ENCODE measurements around the gene TBX2.

TBX2 gene

DNA sequence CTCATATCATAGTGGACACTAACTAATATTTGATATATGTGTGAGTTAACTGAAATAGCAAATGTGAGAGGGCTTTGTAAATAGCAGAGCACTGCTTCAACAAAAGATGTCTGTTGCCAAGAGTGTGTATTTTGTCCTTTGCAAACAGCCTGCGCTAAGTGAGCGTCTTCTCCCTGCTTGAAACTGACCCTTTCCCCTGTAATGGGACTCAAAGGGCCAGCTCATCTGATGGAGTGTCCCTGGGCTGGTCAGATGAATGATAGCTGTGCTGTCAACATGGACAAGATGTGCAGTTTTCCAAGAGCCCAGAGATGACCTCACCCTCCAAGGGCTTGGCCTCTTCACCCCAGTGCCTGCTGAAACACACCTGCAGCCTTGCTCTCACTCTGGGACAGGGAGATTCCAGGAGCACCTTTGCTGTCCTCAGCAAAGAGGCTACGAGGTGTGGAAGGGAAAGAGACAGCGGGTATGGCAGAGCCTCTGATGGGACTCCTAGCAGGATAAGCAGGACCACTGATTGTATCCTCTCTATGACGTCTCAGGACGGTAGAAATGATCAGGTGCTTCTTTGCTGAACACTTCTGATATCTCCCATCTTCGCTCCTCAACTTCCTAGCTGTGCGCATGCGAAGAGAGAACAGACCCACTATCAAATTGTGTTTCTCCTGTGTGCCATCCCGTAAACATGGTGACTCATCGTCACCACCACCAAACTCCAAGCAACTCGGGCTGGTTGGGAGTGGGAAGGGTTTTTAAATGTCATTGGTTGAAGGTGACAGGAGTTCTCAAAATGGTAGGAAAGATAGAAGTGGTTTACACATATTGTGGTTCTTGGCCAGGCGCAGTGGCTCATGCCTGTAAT lies 35.8 kb upstream of the TBX2 start:
- Histone ChIP-seq H3K4me3 (ENCODE audit: low read depth, low read length) (no peak overlapping the region), H3K27ac (ENCODE audit: low read depth, low read length) (no peak overlapping the region), H3K14ac (ENCODE audit: low read length) (no peak overlapping the region), H3K27me3 (ENCODE audit: insufficient read depth, low read length) (no peaks in the 10 kb centered on the region), H3K79me2 (ENCODE audit: control insufficient read depth, insufficient read depth, low read length, poor library complexity) (no peaks in the 10 kb centered on the region), H3K79me1 (ENCODE audit: low read length) (no peaks in the 10 kb centered on the region), H4K12ac (ENCODE audit: low read depth, low read length) (no peak overlapping the region), H2BK120ac (ENCODE audit: insufficient read depth, low read length, poor library complexity) (no peak overlapping the region), H3K4ac (ENCODE audit: low read depth, low read length) (no peak overlapping the region), H4K8ac (ENCODE audit: low read depth, low read length) (no peak overlapping the region), H3K23ac (ENCODE audit: low read length) (no peak overlapping the region), H3K9me3 (ENCODE audit: insufficient read depth, low read depth, low read length) (peaks cover 2% of the 10 kb centered on the region), H3K18ac (ENCODE audit: low read length) (no peak overlapping the region), H3K4me2 (ENCODE audit: low read length) (no peak overlapping the region), H3K9ac (ENCODE audit: low read length) (no peak overlapping the region), H2AFZ (ENCODE audit: insufficient read depth, low read length, poor library complexity) (no peak overlapping the region), H2BK12ac (ENCODE audit: low read length) (no peak overlapping the region), H3K4me1 (ENCODE audit: control insufficient read depth in 1 of 2, insufficient read depth in 2 of 2, low read length in 2 of 2) (peaks cover 0 to 6% of the 10 kb centered on the region in 2 experiments), H2AK5ac (ENCODE audit: low read length) (no peak overlapping the region), H4K91ac (ENCODE audit: low read depth, low read length) (no peak overlapping the region), H2BK5ac (ENCODE audit: low read depth, low read length, poor library complexity) (no peak overlapping the region), H3K36me3 (ENCODE audit: control insufficient read depth in 1 of 2, insufficient read depth in 2 of 2, low read length in 2 of 2) (no peaks in the 10 kb centered on the region)
- whole genome bisulfite sequencing (ENCODE audit: extremely low coverage, insufficient coverage, insufficient read length), result no CpG with 5 or more reads among the region's 13 CpGs
- no peak for DNase-seq

GRCh38 chr17:61364463-61364846 lies 35.2 kb upstream of the TBX2 start:
- Histone ChIP-seq H3K27ac (ENCODE audit: low read depth, low read length) (no peak overlapping the region), H2AK5ac (ENCODE audit: low read length) (no peak overlapping the region), H3K4me2 (ENCODE audit: low read length) (no peak overlapping the region), H3K23ac (ENCODE audit: low read length) (no peak overlapping the region), H3K36me3 (ENCODE audit: control insufficient read depth in 1 of 2, insufficient read depth in 2 of 2, low read length in 2 of 2) (no peaks in the 10 kb centered on the region), H3K9ac (ENCODE audit: low read length) (no peak overlapping the region), H3K9me3 (ENCODE audit: insufficient read depth, low read depth, low read length) (peaks cover 2% of the 10 kb centered on the region), H2BK120ac (ENCODE audit: insufficient read depth, low read length, poor library complexity) (no peak overlapping the region), H2BK5ac (ENCODE audit: low read depth, low read length, poor library complexity) (no peak overlapping the region), H2AFZ (ENCODE audit: insufficient read depth, low read length, poor library complexity) (no peak overlapping the region), H2BK12ac (ENCODE audit: low read length) (no peak overlapping the region), H3K4me1 (ENCODE audit: control insufficient read depth in 1 of 2, insufficient read depth in 2 of 2, low read length in 2 of 2) (peaks cover 0 to 6% of the 10 kb centered on the region in 2 experiments), H3K4ac (ENCODE audit: low read depth, low read length) (no peak overlapping the region), H3K79me1 (ENCODE audit: low read length) (no peaks in the 10 kb centered on the region), H3K18ac (ENCODE audit: low read length) (no peak overlapping the region), H4K8ac (ENCODE audit: low read depth, low read length) (no peak overlapping the region), H4K91ac (ENCODE audit: low read depth, low read length) (no peak overlapping the region), H3K79me2 (ENCODE audit: control insufficient read depth, insufficient read depth, low read length, poor library complexity) (no peaks in the 10 kb centered on the region), H3K4me3 (ENCODE audit: low read depth, low read length) (no peak overlapping the region), H3K27me3 (ENCODE audit: insufficient read depth, low read length) (no peaks in the 10 kb centered on the region), H3K14ac (ENCODE audit: low read length) (no peak overlapping the region), H4K12ac (ENCODE audit: low read depth, low read length) (no peak overlapping the region)
- no peak for DNase-seq
- no CpG with 5 or more reads among the region's 3 CpGs for WGBS (ENCODE audit: extremely low coverage, insufficient coverage, insufficient read length)

- H2BK120ac ChIP-seq (ENCODE audit: insufficient read depth, low read length, poor library complexity), result no peak overlapping the region
- DNase-seq, result no peak
- H3K4me1 ChIP-seq (ENCODE audit: control insufficient read depth in 1 of 2, insufficient read depth in 2 of 2, low read length in 2 of 2), result peaks cover 0 to 6% of the 10 kb centered on the region in 2 experiments
- H4K8ac ChIP-seq (ENCODE audit: low read depth, low read length), result no peak overlapping the region
- no peak overlapping the region for H3K4ac ChIP-seq (ENCODE audit: low read depth, low read length)
- H2BK5ac ChIP-seq (ENCODE audit: low read depth, low read length, poor library complexity), result no peak overlapping the region
- H3K79me2 ChIP-seq (ENCODE audit: control insufficient read depth, insufficient read depth, low read length, poor library complexity), result no peaks in the 10 kb centered on the region
- no peak overlapping the region for H3K14ac ChIP-seq (ENCODE audit: low read length)
- no peaks in the 10 kb centered on the region for H3K36me3 ChIP-seq (ENCODE audit: control insufficient read depth in 1 of 2, insufficient read depth in 2 of 2, low read length in 2 of 2)
- H3K18ac ChIP-seq (ENCODE audit: low read length), result no peak overlapping the region
- H3K23ac ChIP-seq (ENCODE audit: low read length), result no peak overlapping the region
- H3K4me3 ChIP-seq (ENCODE audit: low read depth, low read length), result no peak overlapping the region
- no CpG with 5 or more reads among the region's 8 CpGs for WGBS (ENCODE audit: extremely low coverage, insufficient coverage, insufficient read length)
- no peak overlapping the region for H3K4me2 ChIP-seq (ENCODE audit: low read length)
- H3K79me1 ChIP-seq (ENCODE audit: low read length), result no peaks in the 10 kb centered on the region
- H3K9me3 ChIP-seq (ENCODE audit: insufficient read depth, low read depth, low read length), result peaks cover 2% of the 10 kb centered on the region
- H4K91ac ChIP-seq (ENCODE audit: low read depth, low read length), result no peak overlapping the region
- H4K12ac ChIP-seq (ENCODE audit: low read depth, low read length), result no peak overlapping the region
- H3K9ac ChIP-seq (ENCODE audit: low read length), result no peak overlapping the region
- no peak overlapping the region for H2BK12ac ChIP-seq (ENCODE audit: low read length)
- no peak overlapping the region for H2AK5ac ChIP-seq (ENCODE audit: low read length)
- no peaks in the 10 kb centered on the region for H3K27me3 ChIP-seq (ENCODE audit: insufficient read depth, low read length)
- no peak overlapping the region for H2AFZ ChIP-seq (ENCODE audit: insufficient read depth, low read length, poor library complexity)
- H3K27ac ChIP-seq (ENCODE audit: low read depth, low read length), result no peak overlapping the region
Observed at GRCh38 chr17:61366076-61366714, 33.4 kb upstream of the TBX2 start.

DNA sequence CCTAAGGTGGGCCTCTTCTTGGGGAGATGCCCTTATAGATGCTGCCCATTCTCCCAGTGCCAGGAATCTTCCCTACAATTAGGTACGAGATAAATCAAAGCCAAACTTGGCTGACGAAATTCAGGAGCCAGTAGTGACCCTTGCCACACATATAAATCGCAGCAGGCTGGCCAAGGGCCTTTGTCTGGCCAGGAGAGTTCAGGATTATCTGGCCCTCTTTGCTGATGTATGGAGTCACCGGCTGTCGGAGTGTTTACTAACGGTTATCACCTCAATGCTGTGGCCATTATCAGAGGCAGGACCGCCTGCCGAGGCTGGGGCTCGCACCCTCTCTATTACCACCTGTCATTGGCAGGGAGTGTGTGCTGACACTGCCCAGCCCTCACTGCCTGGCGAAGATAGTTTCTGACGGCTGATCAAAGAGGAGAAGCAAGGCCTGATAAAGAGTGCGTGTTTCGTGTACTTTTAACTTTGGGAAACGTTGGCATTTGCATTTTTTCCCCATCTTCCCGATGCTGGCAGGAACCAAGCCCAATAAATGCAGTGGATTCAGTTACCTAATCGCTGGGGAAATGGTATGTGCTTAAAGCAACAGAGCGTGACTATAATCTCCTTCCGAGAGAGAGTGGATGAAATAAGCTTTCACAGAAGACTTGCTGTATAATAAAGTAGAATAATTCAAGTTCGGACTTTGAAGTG lies 32.8 kb upstream of the TBX2 start:
- no peak overlapping the region for H3K4ac ChIP-seq (ENCODE audit: low read depth, low read length)
- H3K27me3 ChIP-seq (ENCODE audit: insufficient read depth, low read length), result no peaks in the 10 kb centered on the region
- H2BK12ac ChIP-seq (ENCODE audit: low read length), result no peak overlapping the region
- DNase-seq, result no peak
- H3K36me3 ChIP-seq (ENCODE audit: control insufficient read depth in 1 of 2, insufficient read depth in 2 of 2, low read length in 2 of 2), result no peaks in the 10 kb centered on the region
- no peak overlapping the region for H3K23ac ChIP-seq (ENCODE audit: low read length)
- no peak overlapping the region for H3K27ac ChIP-seq (ENCODE audit: low read depth, low read length)
- H3K4me1 ChIP-seq (ENCODE audit: control insufficient read depth in 1 of 2, insufficient read depth in 2 of 2, low read length in 2 of 2), result peaks cover 0 to 6% of the 10 kb centered on the region in 2 experiments
- no peak overlapping the region for H3K14ac ChIP-seq (ENCODE audit: low read length)
- no peak overlapping the region for H3K4me3 ChIP-seq (ENCODE audit: low read depth, low read length)
- H4K8ac ChIP-seq (ENCODE audit: low read depth, low read length), result no peak overlapping the region
- no peak overlapping the region for H3K4me2 ChIP-seq (ENCODE audit: low read length)
- no peak overlapping the region for H3K18ac ChIP-seq (ENCODE audit: low read length)
- H3K9ac ChIP-seq (ENCODE audit: low read length), result no peak overlapping the region
- no peak overlapping the region for H4K91ac ChIP-seq (ENCODE audit: low read depth, low read length)
- no peaks in the 10 kb centered on the region for H3K79me2 ChIP-seq (ENCODE audit: control insufficient read depth, insufficient read depth, low read length, poor library complexity)
- peaks cover 2% of the 10 kb centered on the region for H3K9me3 ChIP-seq (ENCODE audit: insufficient read depth, low read depth, low read length)
- H2AFZ ChIP-seq (ENCODE audit: insufficient read depth, low read length, poor library complexity), result no peak overlapping the region
- no peak overlapping the region for H2BK120ac ChIP-seq (ENCODE audit: insufficient read depth, low read length, poor library complexity)
- no CpG with 5 or more reads among the region's 19 CpGs for WGBS (ENCODE audit: extremely low coverage, insufficient coverage, insufficient read length)
- no peaks in the 10 kb centered on the region for H3K79me1 ChIP-seq (ENCODE audit: low read length)
- H2BK5ac ChIP-seq (ENCODE audit: low read depth, low read length, poor library complexity), result no peak overlapping the region
- no peak overlapping the region for H4K12ac ChIP-seq (ENCODE audit: low read depth, low read length)
- no peak overlapping the region for H2AK5ac ChIP-seq (ENCODE audit: low read length)

Measured in trophoblast cell (in vitro differentiated cells and primary cell).